T-helper 1 cell treated with Interleukin-12 subunit alpha and Interleukin-12 subunit beta and Interleukin-4 antibody, amounts not matched to agents 30 μg/mL and 1 μg/mL, for 36 hours (primary cell): ENCODE measurements around the gene ATF6.

ENCODE experiments used
- H3K27ac Mint-ChIP-seq: one replicate; pipeline ENCODE4 v1.8.0; 2021; ENCODE audit warnings: mild to moderate bottlenecking, mixed read lengths
- H3K27me3 Mint-ChIP-seq: one replicate; pipeline ENCODE4 v1.8.0; 2021; ENCODE audit warnings: low read depth, mixed read lengths
- H3K36me3 Mint-ChIP-seq: one replicate; pipeline ENCODE4 v1.8.0; 2021; ENCODE audit warnings: low read depth, mixed read lengths
- H3K4me1 Mint-ChIP-seq: one replicate; pipeline ENCODE4 v1.8.0; 2021; ENCODE audit warnings: low read depth, mixed read lengths
- H3K4me3 Mint-ChIP-seq: one replicate; pipeline ENCODE4 v1.8.0; 2021; ENCODE audit warnings: mild to moderate bottlenecking, moderate library complexity, mixed read lengths
- H3K9me3 Mint-ChIP-seq: one replicate; pipeline ENCODE4 v1.8.0; 2021; ENCODE audit warnings: mixed read lengths

The ATF6 gene

GRCh38 chr1:161929137-161929536 is 163.0 kb downstream of the ATF6 start:
- H3K27ac Mint-ChIP-seq, result no peak overlapping the region

GRCh38 chr1:161930064-161930463 is 163.9 kb downstream of the ATF6 start:
- Mint-ChIP-seq H3K27ac (no peak overlapping the region), H3K4me1 (peaks cover 22% of the 10 kb centered on the region)

More at GRCh38 chr1:161929137-161929536, 163.0 kb downstream of the ATF6 start:
- no peak overlapping the region for H3K4me3 Mint-ChIP-seq
- peaks cover 17% of the 10 kb centered on the region for H3K36me3 Mint-ChIP-seq
- no peaks in the 10 kb centered on the region for H3K27me3 Mint-ChIP-seq
- no peaks in the 10 kb centered on the region for H3K9me3 Mint-ChIP-seq
- peaks cover 13% of the 10 kb centered on the region for H3K4me1 Mint-ChIP-seq

DNA sequence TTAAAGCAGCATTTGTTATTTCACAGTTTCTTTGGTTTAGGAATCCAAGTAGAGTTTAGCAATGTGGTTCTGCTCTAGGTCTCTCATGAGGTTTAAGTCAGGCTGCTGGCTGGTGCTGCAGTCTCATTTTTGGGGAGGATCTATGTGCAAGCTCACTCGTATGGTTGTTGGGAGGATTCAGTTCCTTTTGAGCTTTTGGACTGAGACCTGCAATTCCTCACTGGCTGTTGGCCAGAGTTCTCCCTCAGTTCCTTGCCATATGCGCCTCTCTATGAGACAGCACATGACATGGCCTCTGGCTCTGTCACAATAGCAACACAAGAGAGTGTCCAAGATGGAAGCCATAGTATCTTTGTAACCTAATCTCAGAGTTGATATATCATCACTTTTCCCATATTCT is 166.5 kb downstream of the ATF6 start:
- Mint-ChIP-seq H3K4me3 (no peak overlapping the region), H3K27ac (no peak overlapping the region), H3K4me1 (peaks cover 24% of the 10 kb centered on the region), H3K9me3 (no peaks in the 10 kb centered on the region), H3K36me3 (peaks cover 16% of the 10 kb centered on the region), H3K27me3 (no peaks in the 10 kb centered on the region)

More at GRCh38 chr1:161930064-161930463, 163.9 kb downstream of the ATF6 start:
- H3K36me3 Mint-ChIP-seq, result peaks cover 17% of the 10 kb centered on the region
- no peaks in the 10 kb centered on the region for H3K27me3 Mint-ChIP-seq
- no peaks in the 10 kb centered on the region for H3K9me3 Mint-ChIP-seq
- no peak overlapping the region for H3K4me3 Mint-ChIP-seq

DNA sequence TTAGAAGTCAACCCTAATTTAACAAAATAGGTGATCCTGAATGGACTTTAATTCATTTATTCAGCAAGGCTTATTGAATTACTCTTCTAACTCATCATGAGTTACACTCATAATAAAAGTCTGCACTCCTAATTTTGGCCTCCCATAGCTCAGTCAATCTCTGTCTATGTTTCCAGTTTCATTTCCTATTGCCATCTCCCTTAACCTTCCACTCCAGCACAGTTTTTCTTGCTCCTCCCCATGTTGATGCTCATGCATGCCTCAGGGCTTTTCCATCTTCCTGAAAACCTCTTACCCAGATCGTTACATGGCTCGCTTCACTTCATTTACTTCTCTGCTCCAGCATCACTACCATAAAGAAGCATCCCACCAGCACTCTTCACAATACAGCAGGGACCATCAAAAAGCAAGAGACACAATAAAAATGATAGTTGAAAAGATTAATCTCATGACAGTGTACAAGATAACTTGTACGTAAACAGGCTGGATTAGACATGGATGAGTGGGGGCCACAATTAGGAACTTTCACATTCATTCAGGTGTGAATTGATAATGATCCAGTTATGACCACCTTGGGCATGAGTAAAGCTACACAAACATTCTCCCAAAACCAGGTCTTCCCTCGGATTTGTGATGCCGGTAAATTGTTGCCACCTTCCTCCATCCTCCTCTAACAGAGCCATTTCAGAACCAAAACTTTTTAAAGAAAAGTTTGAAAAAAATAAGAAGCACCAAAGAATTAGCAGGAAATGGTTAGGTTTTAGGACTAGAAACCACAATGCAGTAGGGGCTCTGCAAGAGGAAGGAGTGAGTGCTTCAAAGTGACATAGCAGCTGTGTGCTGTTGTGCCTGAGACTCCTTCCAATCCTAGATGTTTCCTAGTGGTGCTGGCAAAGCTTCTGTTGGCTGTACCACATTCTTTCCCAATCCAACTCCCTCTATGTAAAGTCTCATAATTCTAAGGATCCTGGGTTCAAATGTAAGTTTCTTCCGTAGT is 167.8 kb downstream of the ATF6 start:
- Mint-ChIP-seq H3K4me1 (peaks cover 24% of the 10 kb centered on the region), H3K27ac (peak overlapping the region; percentile 37), H3K27me3 (no peaks in the 10 kb centered on the region)

DNA sequence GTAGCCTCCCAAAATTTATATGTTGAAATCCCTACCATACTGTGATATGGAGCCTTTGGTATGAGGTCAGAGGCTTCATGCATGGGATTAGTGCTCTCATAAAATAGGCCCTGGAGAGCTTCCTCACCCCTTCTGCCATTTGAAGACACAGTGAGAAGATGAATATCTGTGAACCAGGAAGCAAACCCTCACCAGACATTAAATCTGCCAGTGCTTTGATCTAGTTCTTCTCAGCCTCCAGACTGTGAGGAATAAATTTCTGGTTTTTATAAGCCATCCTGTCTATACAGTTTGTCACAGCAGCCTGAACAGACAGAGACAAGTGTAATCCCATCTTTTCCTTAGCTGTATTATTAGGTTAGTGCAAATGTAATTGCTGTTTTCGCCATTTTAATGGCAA is 169.1 kb downstream of the ATF6 start:
- H3K4me3 Mint-ChIP-seq, result no peak overlapping the region
- H3K4me1 Mint-ChIP-seq, result peaks cover 21% of the 10 kb centered on the region
- no peak overlapping the region for H3K27ac Mint-ChIP-seq

More for the DNA sequence above, 167.8 kb downstream of the ATF6 start:
- Mint-ChIP-seq H3K9me3 (no peaks in the 10 kb centered on the region), H3K36me3 (peaks cover 13% of the 10 kb centered on the region), H3K4me3 (peak overlapping the region; percentile 35)

GRCh38 chr1:161936786-161937185 is 170.7 kb downstream of the ATF6 start:
- H3K27ac Mint-ChIP-seq, result no peak overlapping the region
- H3K4me1 Mint-ChIP-seq, result peaks cover 21% of the 10 kb centered on the region
- peaks cover 11% of the 10 kb centered on the region for H3K36me3 Mint-ChIP-seq
- H3K4me3 Mint-ChIP-seq, result no peak overlapping the region
- no peaks in the 10 kb centered on the region for H3K9me3 Mint-ChIP-seq
- H3K27me3 Mint-ChIP-seq, result no peaks in the 10 kb centered on the region

More for the DNA sequence above, 169.1 kb downstream of the ATF6 start:
- Mint-ChIP-seq H3K9me3 (no peaks in the 10 kb centered on the region), H3K27me3 (no peaks in the 10 kb centered on the region), H3K36me3 (peaks cover 11% of the 10 kb centered on the region)

DNA sequence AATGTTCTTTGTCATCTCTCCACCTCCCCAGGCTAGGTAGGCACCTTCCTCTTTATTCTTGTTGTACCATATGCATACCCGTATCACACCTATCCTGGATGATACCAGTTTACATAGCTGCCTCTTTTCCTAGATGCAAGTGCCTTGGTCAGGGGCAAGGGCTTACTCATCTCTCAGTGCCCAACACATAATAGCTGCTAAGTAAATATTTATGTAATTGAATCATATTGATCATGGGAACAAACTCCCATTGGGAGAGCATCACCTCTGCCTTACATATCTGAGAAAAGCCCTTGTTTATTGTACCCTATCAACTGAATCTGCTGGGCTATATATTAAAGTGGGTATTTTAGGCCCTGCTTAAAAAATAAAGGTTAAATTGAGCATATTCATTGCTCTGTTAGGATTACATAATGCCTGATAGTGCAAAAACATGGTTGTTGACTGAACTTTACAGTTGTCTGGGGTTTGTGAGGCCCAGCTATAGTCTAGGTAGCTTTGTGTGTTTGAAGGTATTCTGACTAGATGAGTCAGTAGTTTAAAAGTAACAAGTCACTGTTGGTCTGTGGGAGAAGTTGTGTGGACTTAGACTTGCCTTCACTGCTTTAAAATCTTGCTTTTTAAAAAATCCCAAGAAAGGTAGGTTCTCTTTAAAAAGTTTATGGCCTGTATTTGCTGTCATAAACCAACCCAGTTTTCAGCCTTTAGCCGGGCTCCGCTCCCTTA is 174.9 kb downstream of the ATF6 start:
- H3K36me3 Mint-ChIP-seq, result peaks cover 23% of the 10 kb centered on the region

DNA sequence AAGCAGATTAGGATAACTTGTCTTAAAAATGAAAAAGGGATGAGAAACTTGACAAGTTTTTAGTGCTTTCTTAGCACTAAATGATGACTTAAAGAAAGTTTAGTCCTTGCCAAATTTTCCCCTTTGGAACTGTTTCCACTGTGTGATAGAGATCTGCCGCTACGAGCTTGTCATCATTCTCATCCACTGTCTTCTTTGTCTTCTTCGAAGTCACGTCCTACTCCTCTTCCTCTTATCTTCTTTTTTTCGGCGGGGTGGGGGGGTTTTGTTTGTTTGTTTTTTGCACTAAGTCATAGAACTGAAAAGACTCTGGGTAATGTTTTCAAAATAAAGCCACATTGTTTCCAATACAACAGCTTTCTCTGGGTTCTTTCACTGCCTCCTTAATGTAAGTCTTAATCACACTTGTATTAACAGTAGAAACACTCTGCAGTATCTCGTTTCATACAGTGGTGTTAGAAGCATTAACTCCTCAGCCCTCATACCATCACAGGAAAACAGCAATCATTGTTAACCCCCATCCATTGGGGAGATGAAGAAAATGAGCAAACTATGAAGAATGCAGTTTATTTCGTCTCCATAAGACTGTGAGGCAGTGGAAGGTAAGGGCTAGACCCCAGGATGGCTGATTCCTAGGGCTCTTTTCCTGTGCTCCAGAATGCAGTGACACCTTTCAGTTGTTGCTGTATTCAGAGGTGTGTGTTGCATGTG is 175.8 kb downstream of the ATF6 start:
- Mint-ChIP-seq H3K9me3 (no peaks in the 10 kb centered on the region), H3K27ac (no peak overlapping the region), H3K36me3 (peaks cover 22% of the 10 kb centered on the region), H3K27me3 (no peaks in the 10 kb centered on the region), H3K4me3 (no peak overlapping the region), H3K4me1 (no peaks in the 10 kb centered on the region)

More for the DNA sequence above, 174.9 kb downstream of the ATF6 start:
- H3K27me3 Mint-ChIP-seq, result no peaks in the 10 kb centered on the region
- no peak overlapping the region for H3K4me3 Mint-ChIP-seq
- no peaks in the 10 kb centered on the region for H3K9me3 Mint-ChIP-seq
- no peak overlapping the region for H3K27ac Mint-ChIP-seq
- no peaks in the 10 kb centered on the region for H3K4me1 Mint-ChIP-seq

DNA sequence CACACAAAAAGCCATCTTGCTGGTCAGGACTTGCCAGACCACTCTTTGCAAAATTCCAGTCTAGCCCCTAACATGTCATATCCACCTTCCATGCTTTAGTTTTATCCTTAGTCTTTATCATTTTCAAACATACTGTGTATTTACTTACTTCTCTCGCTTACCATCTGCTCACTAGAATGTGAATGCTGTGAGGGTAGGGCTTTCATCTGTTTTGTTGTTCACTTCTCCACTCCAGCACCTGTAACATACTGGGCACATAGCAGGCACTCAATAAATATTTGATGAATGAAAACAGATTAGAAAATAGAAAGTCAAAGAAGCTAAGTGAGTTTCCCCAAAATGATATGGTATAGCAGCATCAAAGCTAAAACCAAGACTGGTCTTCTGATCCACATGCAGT is 177.6 kb downstream of the ATF6 start:
- no peaks in the 10 kb centered on the region for H3K4me1 Mint-ChIP-seq
- H3K27me3 Mint-ChIP-seq, result no peaks in the 10 kb centered on the region
- no peak overlapping the region for H3K4me3 Mint-ChIP-seq
- H3K36me3 Mint-ChIP-seq, result peaks cover 26% of the 10 kb centered on the region
- H3K27ac Mint-ChIP-seq, result no peak overlapping the region
- no peaks in the 10 kb centered on the region for H3K9me3 Mint-ChIP-seq

DNA sequence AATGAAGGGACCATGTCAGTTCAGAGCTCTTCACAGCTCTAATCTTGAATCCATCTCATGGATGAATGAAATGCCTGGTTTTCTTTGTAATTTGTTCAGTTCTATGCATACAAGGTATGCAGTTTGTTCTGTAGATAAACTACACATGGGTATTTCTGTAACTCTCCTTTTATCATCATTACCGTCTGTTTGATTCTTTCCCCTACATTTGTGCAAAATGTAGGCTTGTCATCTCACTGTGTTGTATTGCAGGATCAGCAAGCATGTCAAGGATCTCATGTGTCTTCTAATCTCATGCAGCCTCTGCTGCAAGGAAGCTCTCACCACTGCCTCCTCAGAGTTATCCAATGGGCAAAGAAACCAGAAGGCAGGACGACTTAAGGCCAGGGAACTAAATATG is 178.3 kb downstream of the ATF6 start:
- Mint-ChIP-seq H3K36me3 (peaks cover 28% of the 10 kb centered on the region), H3K27me3 (no peaks in the 10 kb centered on the region), H3K4me1 (no peaks in the 10 kb centered on the region), H3K9me3 (no peaks in the 10 kb centered on the region), H3K27ac (no peak overlapping the region), H3K4me3 (no peak overlapping the region)

DNA sequence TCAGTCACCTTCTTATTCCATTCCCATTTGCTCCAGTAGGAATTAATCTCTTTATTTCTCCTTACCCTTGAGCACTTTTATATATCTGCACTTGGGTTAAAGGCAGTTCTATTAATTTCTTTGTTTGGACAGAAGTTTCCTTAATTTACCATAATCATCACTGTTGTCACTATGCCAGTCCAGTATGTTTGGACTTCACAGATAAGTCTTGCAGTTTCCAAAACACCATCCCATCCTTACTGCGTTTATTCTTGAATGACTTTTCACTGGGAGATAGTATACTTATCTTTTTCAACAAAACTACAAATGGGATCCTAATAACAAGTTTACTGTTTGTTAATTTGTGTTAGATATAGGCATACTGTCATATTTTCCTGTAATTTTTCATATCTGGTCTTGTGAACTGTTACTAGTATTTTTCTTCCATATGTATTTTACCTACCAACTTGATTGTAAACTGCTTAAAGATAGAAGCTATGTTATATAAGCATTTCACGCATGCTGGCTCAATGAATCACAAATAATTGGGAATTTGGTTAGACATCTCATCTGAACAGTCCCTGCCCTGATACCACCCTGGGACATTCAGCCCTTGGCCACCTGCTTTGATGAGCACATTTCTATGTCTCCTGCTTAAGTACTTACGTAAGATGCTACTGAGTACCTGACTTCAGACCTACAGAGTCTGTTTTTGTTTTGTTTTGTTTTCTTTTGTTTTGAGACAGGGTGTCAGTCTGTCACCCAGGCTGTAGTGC is 179.4 kb downstream of the ATF6 start:
- H3K4me1 Mint-ChIP-seq, result no peaks in the 10 kb centered on the region
- no peaks in the 10 kb centered on the region for H3K9me3 Mint-ChIP-seq
- no peaks in the 10 kb centered on the region for H3K27me3 Mint-ChIP-seq
- H3K36me3 Mint-ChIP-seq, result peaks cover 29% of the 10 kb centered on the region
- H3K4me3 Mint-ChIP-seq, result no peak overlapping the region
- H3K27ac Mint-ChIP-seq, result no peak overlapping the region

DNA sequence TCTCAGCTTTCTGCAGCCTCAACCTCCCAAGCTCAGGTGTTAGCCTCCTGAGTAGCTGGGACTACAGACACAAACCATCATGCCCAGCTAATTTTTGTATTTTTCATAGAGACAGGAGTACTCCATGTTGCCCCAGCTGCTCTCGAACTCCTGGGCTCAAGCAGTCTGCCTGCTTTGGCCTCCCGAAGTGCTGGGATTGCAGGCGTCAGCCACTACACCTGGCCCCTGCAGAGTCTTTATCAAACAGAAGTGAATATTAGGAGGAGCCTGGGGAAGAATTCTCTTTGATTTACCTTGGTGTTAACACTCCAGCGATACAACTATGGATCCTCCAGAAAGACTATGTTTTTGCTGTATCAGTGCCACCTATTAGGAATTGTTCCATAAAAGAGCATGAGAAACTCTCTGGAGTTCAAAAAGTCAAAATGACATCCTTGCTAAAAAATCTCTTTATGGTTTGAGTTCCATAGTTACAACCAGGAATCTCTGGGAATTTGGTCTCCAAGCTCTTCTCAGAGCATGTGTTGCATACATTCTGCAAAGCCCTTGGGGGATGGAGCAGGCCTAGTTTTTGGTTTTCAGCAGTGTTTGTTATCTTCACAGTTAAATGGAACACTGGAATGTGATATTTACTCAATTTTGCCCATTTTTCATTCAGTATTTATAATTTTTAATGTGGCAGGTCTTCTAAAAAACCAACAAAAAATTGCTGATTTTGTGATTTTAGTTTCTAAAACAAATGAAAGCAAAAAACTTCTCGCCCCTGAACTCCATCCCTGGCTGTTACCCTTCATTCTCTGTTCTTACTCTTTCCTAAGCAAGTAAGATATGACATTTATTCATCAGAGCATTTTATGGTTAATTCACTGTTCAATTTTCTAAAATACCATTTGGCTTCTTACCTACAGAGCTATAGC is 180.2 kb downstream of the ATF6 start:
- no peaks in the 10 kb centered on the region for H3K27me3 Mint-ChIP-seq
- H3K27ac Mint-ChIP-seq, result no peak overlapping the region
- H3K9me3 Mint-ChIP-seq, result no peaks in the 10 kb centered on the region
- peaks cover 29% of the 10 kb centered on the region for H3K36me3 Mint-ChIP-seq
- no peak overlapping the region for H3K4me3 Mint-ChIP-seq
- H3K4me1 Mint-ChIP-seq, result no peaks in the 10 kb centered on the region

- peaks cover 27% of the 10 kb centered on the region for H3K36me3 Mint-ChIP-seq
- no peak overlapping the region for H3K4me3 Mint-ChIP-seq
- H3K4me1 Mint-ChIP-seq, result peaks cover 2% of the 10 kb centered on the region
- H3K27ac Mint-ChIP-seq, result no peak overlapping the region
- H3K27me3 Mint-ChIP-seq, result no peaks in the 10 kb centered on the region
- no peaks in the 10 kb centered on the region for H3K9me3 Mint-ChIP-seq
Measured at GRCh38 chr1:161948435-161948834, 182.3 kb downstream of the ATF6 start.
